ENCODE measurements around the gene CLEC6A. TPM values are rescaled to one million over a fixed set of nuclear protein-coding genes. Genes with fewer than 3 reads are reported as not detected.

The CLEC6A gene
- polyA plus RNA-seq (2012; ENCODE audit: insufficient read length, low read depth), result not detected

DNA sequence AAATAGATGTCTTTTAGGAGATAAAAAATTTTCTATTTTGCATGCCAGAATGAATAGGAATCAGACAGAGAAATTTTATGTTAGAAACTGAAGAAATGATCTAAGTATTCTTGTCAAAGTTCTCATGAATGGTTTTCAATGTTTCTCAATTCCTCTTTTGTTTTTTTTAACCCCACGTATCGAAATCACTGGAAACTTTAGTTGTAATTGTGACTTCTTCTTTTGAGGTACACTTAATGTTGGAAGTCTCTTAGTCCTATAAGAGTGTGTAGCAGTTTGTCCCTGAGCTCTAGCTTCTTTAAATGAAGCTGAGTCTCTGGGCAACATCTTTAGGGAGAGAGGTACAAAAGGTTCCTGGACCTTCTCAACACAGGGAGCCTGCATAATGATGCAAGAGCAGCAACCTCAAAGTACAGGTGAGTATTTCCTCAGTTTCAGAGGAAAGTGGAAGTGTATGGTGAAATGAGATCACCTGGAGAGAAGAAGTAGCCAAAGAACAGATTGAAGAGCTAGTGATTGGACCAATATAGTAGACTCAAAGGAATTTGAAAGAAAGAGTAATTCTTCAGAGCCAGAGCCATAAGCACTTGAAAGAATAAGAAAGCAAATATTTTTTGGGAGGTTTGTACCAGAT is at the start of gene CLEC6A:
Gene CLEC6A (plus strand): TSS at position 236 of the 634 bp plus-strand sequence. CDS start 150 bp downstream, at position 386.
- no peak for TF ChIP-seq POLR2AphosphoS5 (IDR thresholded peaks at IDR 0.05; ENCODE audit: low read depth, low read length)
- TF ChIP-seq TAF1 (IDR thresholded peaks at IDR 0.05; ENCODE audit: borderline replicate concordance, insufficient read depth, low read length), result no peak
- TF ChIP-seq FOXP2 (optimal IDR thresholded peaks at IDR 0.05; ENCODE audit: borderline replicate concordance, extremely low read depth, extremely low read length, insufficient read depth), result no peak
- TF ChIP-seq, protein P1, sequence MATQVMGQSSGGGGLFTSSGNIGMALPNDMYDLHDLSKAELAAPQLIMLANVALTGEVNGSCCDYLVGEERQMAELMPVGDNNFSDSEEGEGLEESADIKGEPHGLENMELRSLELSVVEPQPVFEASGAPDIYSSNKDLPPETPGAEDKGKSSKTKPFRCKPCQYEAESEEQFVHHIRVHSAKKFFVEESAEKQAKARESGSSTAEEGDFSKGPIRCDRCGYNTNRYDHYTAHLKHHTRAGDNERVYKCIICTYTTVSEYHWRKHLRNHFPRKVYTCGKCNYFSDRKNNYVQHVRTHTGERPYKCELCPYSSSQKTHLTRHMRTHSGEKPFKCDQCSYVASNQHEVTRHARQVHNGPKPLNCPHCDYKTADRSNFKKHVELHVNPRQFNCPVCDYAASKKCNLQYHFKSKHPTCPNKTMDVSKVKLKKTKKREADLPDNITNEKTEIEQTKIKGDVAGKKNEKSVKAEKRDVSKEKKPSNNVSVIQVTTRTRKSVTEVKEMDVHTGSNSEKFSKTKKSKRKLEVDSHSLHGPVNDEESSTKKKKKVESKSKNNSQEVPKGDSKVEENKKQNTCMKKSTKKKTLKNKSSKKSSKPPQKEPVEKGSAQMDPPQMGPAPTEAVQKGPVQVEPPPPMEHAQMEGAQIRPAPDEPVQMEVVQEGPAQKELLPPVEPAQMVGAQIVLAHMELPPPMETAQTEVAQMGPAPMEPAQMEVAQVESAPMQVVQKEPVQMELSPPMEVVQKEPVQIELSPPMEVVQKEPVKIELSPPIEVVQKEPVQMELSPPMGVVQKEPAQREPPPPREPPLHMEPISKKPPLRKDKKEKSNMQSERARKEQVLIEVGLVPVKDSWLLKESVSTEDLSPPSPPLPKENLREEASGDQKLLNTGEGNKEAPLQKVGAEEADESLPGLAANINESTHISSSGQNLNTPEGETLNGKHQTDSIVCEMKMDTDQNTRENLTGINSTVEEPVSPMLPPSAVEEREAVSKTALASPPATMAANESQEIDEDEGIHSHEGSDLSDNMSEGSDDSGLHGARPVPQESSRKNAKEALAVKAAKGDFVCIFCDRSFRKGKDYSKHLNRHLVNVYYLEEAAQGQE (IDR thresholded peaks at IDR 0.05; ENCODE audit: insufficient read depth in 1 of 2, low read depth in 2 of 2, low read length in 2 of 2), result no peak
- TF ChIP-seq SIN3A (IDR thresholded peaks at IDR 0.05; ENCODE audit: borderline replicate concordance, insufficient read depth, low read length), result no peak

DNA sequence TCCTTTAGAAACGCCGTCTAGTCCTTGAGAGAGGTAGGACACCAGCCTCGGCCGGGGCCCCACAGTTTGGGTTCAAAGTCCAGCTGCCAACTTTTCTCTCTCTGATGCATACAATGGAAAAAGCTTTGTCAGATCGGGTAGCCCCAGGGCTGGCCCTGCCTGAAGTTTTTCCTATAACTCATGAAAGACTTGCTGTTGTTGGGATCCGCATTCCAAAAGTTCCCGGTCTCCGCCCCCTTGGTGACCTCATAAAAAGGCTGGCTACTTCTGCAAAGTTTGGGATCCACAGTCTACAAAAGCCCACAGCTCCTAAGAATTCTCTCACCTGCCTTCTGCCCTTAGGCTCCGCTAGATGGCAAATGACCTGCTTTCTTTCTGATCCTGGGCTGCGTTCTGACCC is 35.3 kb upstream of the CLEC6A start:
- TF ChIP-seq, protein P1 (IDR thresholded peaks at IDR 0.05; ENCODE audit: insufficient read depth in 1 of 2, low read depth in 2 of 2, low read length in 2 of 2), result no peak
- no peak for TF ChIP-seq TAF1 (IDR thresholded peaks at IDR 0.05; ENCODE audit: borderline replicate concordance, insufficient read depth, low read length)
- TF ChIP-seq FOXP2 (optimal IDR thresholded peaks at IDR 0.05; ENCODE audit: borderline replicate concordance, extremely low read depth, extremely low read length, insufficient read depth), result no peak
- no peak for TF ChIP-seq POLR2AphosphoS5 (IDR thresholded peaks at IDR 0.05; ENCODE audit: low read depth, low read length)
- TF ChIP-seq SIN3A (IDR thresholded peaks at IDR 0.05; ENCODE audit: borderline replicate concordance, insufficient read depth, low read length), result no peak

DNA sequence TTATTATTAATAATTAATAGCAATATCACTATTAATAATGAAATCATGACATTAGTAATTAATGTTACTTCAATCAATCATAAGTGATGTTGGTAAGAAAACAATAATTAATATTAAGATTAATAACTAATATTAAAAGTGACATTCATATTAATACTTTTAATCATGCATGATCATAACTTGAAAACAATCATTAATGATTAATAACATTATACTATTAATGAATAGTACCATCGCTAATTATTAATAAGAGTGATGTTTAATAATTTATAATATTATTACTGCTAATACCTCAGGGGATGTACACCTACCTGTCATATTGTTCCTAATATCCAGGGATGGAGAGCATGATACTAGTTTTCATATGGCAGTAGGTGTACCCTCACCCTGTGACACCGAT is 10.0 kb upstream of the CLEC6A start:
- TF ChIP-seq FOXP2 (optimal IDR thresholded peaks at IDR 0.05; ENCODE audit: borderline replicate concordance, extremely low read depth, extremely low read length, insufficient read depth), result no peak
- TF ChIP-seq, protein P1 (IDR thresholded peaks at IDR 0.05; ENCODE audit: insufficient read depth in 1 of 2, low read depth in 2 of 2, low read length in 2 of 2), result no peak
- no peak for TF ChIP-seq SIN3A (IDR thresholded peaks at IDR 0.05; ENCODE audit: borderline replicate concordance, insufficient read depth, low read length)
- TF ChIP-seq POLR2AphosphoS5 (IDR thresholded peaks at IDR 0.05; ENCODE audit: low read depth, low read length), result no peak
- TF ChIP-seq TAF1 (IDR thresholded peaks at IDR 0.05; ENCODE audit: borderline replicate concordance, insufficient read depth, low read length), result no peak

DNA sequence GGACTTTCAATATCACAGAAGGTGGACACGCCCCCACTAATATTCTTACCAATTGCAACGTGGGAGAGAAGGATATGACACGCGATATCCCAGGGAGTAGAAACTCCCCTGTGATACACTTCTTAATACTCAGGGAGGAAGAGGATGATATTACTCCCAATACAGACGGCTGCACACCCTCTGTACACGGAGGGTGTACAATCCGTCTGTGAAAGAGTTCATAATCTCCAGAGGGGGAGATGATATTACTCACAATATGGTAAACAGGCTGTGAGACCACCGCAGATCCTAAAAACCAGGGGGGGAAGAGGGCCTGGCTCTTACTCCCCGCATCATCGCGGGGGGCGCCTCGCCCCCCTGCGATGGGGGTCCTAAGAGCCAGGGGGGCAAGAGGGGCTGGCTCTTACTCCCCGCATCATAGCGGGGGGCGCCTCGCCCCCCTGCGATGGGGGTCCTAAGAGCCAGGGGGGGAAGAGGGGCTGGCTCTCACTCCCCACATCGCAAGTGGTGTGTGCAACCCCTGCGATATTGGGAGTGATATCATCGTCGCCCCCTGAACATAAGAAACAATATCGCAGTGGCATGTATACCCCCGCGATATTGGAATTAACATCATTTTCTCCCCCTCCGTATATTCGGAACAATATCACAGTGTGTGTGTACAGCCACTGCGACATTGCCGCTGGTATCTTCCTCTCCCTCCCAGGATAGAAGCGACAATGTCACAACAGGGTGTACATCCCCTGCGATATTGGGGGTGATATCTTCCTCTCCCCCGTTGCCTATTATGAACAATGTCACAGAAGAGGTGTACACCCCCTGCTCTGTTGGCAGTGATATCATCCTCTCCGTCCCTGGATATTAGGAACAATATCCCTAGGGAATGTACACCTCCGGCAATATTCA is 8.9 kb upstream of the CLEC6A start:
- TF ChIP-seq SIN3A (IDR thresholded peaks at IDR 0.05; ENCODE audit: borderline replicate concordance, insufficient read depth, low read length), result no peak
- no peak for TF ChIP-seq FOXP2 (optimal IDR thresholded peaks at IDR 0.05; ENCODE audit: borderline replicate concordance, extremely low read depth, extremely low read length, insufficient read depth)
- TF ChIP-seq, protein P1 (IDR thresholded peaks at IDR 0.05; ENCODE audit: insufficient read depth in 1 of 2, low read depth in 2 of 2, low read length in 2 of 2), result no peak
